Measurements from ENCODE around the gene DNLZ.
"Not testable (repeated sequence)": the region's sequence is repeated elsewhere in the genome, so short reads cannot be mapped to it uniquely, and the experiment has no call there.

The DNLZ gene

DNA sequence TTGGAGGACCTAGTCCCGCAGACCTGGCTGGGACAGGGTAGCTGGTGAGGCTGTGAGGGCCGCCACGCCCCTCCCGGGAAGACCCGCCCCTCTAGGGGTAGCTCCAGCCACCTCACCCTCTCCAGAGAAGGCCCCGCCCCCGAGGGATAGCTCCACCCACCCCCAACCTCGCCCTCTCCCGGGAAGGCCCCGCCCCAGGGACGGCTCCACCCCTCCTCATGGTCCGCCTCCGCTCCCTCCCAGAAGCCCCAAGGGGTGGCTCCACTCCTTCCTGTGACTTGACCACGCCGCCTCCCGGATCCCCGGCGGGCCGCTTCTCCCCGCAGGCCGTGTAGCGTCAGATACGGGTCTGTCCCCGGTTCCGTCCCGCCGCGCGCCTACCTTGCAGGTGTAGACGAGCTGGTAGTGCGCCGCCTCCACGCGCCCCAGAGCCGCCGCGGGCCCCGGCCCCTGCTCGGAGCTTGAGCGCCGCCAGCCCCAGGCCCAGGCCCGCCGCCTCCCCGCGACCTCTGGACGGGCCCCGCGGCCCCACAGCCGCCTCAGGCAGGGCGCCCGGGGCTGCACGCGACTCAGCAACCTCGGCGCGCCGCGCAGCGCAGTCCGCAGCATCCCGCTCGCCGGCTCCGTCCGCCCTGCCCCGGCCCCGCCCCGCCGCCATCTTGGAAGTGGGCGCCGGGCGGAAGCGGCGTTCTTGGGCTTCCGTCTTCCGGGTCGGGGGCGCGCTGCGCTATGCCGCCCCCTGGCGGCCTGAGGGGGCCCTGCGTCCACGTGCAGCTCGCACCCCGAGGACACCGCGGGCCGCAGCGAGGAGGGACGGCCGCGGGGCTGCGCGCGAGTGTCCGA is at the start of gene DNLZ:
TSS of gene DNLZ (minus strand) at position 639 of the 843 bp plus-strand sequence. CDS start at position 609, 30 bp downstream.
- DNase-seq, result peak; percentile 92

DNA sequence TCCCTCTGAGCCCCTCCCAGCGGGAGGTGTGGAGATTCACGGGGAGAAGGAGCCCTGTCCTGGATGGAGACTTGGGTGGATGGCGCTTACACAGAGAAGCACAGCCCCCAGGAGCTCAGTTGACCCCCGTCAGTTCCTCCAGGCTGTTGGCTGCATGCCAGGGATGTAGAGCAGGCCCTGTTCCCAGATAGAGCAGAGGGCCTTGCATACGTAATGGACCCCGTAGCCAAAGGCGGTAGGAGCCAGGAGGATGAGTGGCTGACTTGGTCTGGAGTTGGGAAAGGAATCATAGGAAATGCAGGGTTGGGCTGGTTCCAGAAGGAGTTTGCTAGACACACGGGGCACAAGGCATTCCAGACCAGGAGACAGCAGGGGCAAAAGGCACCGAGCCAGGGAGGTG is 49.4 kb upstream of the DNLZ start:
- DNase-seq, result no peak

DNA sequence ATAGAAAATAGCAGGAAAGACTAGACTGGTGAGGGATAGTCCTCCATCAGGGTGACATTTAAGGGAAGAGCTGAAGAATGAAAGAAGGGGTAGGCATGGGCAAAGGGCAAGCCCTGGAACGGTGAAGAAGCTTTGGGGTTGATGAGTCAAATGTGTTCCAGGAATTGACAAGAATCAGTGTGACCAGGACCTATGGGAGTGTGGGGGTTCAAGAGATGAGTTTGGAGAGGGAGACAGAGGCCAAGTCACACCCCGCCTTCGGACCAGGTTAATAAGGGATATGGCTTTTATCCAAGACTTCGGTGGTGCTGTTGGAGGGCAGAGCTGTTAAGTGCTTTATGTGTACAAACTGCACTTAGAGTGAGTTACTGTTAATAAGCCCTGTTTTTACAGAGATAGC is 47.8 kb upstream of the DNLZ start:
- no peak for DNase-seq

DNA sequence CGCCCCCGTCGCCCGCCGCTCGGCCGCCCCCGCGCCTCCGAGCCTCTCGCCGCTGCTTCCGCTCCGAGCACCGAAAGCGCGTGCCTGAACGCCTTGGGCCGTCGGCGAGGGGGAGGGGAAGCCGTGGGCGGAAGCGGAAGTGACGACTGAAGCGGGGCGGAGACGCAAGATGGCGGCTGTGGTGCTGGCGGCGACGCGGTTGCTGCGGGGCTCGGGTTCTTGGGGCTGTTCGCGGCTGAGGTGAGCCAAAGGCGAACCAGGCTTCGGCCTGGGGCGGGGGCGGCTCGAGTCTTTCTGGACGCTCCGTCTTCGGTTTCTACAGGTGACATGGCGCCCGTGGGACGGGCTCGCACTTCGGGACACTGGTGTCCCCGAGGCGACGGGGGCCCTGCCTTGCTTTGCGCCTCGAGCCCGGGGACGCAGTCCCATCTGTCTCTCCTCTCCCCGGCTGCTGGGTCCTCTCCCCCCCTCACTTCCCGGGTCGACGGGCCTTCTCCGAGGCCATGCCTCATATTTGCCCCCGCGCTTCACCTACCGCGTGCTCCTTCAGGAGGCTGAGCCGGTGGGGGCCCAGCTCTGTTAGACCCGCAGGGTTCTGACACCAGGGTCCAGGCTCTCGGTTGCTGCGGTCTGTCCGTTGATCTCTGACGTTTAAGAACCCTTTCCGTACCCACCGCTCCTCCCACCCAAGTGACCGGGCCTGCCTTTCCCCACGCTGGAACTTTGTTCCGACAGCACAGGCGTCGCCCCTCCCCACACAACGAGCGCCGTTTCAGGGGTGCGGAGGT is 47.1 kb upstream of the DNLZ start, which contains the start of the genes ENTR1 and PMPCA:
TSS of gene ENTR1 (minus strand) at position 115 of the 788 bp plus-strand sequence. CDS start 217 bp downstream, outside the sequence.
TSS of gene PMPCA (plus strand) at position 159 of the 788 bp plus-strand sequence. CDS start at position 170, 11 bp downstream.
- peak; percentile 97 for DNase-seq

DNA sequence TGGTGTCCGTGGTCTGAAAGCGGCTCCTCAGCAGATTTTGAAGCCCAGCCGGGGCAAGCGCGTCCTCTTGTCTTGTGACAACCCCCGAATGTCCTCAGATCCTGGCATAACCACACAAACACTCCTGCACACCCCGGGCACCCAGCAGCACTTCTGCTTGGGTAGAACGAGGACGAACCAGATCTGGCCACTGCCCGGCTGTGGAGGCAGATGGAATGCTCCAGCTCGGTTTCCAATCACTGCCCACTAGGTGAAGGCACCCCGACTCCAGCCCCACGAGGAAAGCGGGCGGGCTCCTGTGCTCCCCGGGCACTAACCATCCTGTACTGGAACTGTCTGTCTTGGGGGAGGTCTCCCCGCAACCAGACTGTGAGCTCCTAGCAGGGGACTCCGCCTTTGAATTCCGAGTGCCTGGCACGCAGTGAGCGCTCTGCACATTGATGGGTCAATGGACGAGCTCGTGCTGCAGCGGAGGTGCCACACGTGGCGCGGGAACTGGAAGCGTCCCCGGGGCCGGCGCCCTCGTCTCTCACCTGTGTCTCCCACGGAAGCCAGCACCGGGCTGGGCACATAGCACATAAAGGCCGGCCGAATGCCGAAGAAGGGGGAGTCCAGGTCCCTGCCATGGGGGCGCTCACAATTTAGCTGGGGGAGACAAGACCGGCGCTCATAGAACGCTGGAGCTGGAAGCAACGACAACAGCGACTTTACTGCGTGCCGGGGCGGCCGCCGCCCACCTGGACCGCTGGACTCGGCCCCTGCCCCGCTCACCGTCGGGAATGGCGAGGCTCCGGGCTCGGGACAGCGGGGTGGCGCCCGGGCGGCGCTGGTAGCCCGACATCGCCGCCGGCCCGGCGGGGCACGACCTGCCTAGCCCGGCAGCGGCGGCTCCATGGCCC is 46.3 kb upstream of the DNLZ start:
- DNase-seq, result peak; percentile 53

DNA sequence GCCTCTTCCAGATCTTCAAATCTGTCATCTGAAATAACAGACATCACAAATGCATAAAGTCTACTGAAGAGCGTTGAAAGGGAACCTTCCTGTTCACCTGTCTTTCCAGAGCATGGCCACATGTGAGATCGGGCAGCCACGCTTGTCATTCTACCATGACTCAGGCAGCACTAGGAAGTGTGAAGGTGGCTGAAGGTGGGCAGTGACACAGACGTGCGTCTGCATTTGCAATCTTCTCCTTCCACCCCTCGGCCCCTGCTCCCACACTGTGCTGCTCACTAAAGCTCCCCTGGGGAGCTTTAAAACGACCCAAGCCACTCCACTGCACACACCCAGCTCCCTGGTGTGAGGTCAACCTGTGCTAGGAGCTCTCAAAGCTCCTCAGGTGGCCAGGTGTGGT is 44.4 kb upstream of the DNLZ start:
- DNase-seq, result no peak

DNA sequence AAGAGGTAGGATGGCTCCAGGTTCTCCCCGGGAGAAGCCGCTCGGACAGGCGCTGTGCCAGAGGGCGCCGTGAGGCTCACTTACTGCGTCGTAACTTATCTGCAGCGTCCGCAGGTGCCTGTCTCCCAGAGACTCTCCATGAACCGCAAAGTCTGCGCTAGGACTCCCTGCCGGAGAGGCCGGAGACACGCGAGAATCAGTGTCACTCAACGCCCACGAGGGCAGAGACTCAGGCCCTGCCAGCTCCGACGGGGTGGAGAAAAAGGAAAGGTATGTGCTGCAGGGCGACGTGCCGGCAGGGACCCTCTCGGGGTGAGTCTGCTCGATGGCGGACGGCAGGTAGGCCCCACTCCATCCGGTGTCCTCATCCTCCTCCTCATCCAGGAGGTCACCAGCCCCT is 43.5 kb upstream of the DNLZ start:
- DNase-seq, result not testable (repeated sequence)

DNA sequence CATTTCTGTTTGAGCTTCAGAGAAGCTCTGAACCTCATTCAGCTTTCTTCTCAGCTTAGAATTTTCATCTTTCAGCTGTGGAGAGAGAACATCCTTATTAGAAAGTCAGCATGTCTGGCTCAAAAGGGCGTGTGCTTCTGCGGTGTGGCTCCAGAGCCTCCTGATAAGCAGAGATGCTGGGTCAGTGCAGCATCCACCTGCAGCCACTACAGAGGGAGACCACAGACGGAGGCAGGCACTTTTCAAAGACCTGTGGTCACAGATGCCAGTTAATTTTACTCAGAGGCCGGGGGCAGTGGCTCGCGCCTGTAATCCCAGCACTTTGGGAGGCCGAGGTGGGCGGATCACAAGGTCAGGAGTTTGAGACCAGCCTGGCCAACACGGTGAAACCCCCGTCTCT is 42.4 kb upstream of the DNLZ start:
- DNase-seq, result not testable (repeated sequence)

DNA sequence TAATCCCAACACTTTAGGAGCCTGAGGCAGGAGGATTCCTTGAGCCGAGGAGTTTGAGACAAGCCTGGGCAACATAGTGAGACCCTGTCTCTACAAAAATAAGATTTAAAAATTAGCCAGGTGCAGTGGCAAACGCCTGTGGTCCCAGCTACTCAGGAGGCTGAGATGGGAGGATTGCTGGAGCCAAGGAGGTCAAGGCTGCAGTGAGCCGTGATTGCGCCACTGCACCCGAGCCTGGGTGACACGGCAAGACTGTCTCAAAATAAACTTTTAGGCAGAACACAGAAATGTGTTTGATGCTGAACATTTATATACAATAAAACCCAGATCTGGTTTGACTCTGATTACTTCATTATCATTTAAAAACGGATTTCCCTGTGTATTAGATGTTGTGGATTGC is 41.9 kb upstream of the DNLZ start:
- no peak for DNase-seq

DNA sequence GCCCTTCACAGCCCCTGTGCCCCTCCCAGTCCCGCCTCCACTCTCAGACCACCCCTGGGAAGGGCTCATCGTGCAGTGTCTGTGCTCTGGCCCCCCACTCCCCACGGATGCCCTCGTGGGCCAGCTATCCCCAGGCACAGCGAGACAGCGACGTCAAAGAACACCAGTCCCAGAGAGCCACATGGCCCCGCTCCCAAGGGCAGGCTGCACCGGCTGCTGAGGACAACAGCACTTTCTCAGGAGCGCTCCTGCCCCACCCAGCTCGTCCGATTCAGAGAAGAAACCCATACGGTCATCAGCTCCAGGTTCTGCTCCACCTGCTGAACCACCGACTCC is 41.2 kb upstream of the DNLZ start:
- peak; percentile 16 for DNase-seq

DNA sequence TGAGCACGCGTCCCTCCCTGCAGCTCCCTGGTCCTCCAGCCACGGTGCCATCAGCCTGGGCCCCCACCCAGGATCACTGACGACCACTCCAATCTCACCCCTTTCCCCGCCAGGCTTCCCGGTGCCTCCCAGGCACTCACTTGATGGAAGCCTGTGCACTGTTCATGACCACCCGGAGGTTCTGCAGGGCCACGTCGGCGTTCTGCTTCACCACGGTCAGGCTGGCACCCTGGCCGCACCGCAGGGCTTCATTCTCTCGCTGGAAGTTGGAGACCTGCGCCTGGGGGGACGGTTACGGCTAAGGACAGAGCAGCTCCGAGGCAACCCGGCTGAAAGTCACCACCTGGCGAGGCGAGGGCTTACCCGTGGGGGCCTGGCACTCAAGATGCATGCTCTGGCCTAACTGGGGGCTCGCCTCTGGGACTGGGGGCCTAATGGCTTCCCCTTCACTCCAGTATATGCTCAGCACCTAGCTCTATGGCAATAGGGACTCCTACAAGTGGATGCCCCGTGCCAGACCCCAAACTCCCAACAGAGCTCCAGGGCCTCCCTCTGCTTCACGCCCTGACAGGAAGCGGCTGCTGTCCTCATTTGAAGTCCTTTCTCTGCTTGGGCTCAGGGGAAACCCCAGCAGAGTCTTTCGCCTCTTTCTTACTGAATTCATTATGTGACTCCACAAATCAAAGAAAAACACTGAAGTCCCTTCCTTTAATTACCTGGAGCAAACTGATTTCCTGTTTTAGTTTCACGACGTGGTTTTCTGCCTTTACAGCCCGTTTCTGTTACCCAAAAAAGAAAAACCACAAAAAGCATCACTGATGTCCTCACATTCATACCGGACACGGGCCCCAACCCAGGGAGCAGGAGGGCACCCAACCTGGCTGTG is 40.6 kb upstream of the DNLZ start:
- peak; percentile 49 for DNase-seq

DNA sequence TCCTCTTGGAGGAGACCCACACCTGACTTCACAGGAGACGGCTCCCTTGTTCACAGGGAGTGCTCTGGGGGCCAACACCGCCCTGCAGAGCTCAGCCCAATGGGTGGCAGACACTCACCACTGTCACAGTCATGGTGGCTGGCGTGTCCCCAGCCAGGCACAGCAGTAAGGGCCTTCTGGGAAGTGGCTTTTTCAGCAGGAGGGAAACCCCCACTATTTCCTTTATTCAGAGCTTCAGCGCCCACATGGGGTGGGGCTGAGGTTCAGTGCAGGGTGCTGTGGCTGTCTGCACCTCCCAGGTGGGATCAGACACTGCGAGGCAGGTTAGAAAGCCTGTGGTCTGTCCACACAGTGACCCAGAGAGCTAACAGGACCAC is 40.0 kb upstream of the DNLZ start:
- peak; percentile 82 for DNase-seq

DNA sequence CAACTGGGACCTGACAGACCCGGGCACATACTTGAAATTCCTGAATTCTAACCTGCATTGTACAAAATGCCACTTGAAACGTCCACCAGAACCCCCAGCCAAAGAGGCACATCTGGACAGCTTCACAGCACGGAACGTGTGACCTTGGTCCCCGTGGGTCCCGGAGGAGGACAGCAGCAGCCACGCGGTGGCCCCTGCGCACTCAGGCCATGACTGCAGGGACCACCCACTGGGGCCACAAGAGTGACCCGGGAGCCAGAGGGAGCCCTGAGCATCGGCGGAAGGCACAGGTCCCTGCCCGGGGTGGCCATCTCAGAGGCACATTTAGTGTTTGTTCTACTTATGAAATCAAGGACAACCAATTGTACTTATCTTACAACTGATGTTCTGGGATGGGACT is 38.5 kb upstream of the DNLZ start:
- no peak for DNase-seq

DNA sequence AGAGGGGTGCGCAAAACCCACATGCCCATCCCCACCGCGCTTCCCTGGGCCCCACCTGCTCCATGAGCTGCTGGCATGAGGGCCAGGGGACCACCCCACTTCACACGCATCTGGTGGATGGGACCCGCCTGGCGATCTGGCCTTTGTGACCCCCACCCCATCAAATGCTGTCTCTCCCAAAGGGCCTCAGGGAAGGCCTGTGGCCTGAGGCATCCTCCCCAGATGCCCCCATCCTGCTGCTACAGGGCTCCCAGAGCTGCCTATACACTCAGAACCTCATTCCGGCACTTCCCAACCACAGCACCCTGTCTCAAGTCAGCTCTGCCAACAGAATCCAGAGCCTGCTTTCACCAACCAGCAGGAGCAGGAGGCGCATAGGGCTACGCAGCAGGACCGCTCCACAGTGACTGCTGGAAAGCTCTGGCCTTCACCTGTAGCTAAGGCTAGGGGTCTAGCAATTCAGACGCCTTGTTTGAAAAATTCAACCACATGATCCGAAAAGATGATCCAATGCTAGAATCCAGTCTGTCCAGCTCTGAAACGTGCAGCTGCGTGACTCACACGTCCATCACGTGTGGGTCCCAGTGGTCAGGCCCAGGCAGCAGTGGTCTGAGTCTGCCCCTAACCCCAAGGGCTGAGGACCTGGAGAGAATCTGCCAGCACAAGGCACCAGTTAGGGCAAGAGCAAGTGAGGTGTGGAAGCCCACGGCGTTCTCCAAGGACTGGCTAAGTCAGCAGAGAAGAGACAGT is 37.8 kb upstream of the DNLZ start:
- no peak for DNase-seq

DNA sequence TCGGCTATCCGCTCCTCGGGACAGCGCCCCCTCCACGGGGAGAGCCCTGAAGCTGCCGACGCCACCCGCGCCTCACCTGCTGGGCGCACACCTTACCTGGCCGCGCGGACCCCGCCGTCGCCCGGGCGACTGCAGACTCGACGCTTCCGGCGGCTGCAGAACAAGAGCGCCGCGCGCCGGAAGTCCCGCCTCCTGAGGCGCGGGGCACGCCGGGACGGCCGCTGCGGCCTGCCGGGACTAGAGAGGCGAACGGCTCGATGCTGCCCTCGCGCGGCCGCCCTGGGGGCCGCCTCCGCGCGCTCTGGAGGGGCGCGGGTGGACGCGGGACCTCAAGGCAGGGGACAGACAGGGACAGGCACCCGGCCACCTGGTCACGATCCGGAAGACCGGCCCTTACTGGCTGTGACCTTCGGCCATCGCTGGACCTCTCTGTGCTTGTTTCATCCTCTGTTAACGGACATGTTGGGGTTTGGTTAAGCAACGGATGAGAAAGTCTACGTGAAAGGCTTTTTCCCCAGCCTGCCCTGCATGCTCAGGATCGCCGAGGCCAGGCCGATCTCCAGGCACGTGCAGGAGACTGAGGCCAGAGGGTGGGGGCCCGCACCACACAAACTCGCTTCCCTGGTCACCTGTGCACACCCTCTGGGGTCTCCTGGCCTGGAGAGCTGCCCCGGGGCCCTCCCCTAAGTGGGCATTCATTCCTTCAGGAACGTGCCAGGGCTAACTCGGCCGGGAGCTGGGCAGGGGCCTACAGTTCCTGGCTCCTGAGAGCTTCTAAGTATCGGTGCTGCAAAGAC is 36.7 kb upstream of the DNLZ start, which contains the start of gene SNAPC4:
TSS of gene SNAPC4 (minus strand) at position 133 of the 797 bp plus-strand sequence. CDS start 1,742 bp downstream, outside the sequence.
- peak; percentile 88 for DNase-seq

DNA sequence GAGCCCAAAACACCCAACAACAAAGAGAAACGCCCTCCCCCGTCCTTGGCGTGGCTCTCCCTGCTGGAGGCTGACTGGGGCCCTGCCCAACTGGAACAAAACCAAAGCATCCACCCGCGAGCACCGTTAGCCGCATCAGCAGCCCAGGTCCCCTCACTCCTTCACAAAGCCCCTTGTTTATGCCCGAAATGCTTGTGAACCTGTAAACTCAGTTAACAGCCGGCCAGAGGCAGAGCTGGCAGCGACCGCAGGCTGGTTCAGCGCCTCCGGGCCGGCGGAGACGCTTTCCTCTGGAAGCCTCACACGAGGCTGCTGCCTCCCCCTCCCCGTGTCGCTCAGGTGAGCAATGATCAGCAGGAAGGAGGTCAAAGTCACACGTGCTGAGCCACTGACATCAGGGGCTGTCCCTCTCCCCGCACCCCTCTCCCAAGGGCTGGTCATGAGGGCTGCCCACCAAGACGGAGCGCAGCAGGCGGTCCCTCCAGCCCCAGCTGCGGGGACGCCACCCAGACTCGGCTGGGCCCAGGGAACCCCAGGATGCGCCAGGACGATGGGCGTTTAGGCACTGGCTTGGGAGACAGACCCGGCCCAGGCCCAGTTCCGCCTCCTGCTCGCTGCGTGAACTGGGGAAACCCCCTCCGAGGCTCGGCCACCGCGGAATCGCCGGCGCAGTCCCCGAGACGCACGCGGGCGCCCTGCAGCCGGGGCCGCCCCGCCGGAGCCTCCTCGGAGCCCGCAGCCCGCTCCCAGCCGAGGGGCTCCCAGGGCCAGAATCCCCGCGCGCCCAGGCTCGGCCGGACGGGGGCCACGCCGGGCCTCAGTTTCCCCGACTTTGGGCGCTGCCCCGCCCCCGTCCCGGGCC is 35.9 kb upstream of the DNLZ start:
- DNase-seq, result peak; percentile 49

DNA sequence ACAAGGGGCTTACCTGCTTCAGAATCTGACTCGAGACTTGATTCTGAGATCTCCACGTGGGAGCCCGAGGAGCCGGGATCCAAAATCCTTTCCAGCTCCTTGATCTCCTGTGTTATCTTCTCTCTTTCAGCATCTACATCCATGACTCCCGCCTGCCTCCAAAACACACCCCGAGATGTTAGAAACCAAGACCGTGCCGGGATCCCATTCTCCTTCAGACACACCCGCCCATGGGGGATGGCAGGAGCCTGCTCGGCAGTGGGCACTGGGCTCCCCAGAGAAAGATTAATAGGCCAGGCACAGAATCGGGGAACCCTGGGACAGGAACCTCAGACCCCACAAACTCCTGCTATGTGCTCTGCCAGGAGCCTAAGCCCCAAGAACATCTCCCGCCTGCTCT is 34.7 kb upstream of the DNLZ start:
- no peak for DNase-seq

DNA sequence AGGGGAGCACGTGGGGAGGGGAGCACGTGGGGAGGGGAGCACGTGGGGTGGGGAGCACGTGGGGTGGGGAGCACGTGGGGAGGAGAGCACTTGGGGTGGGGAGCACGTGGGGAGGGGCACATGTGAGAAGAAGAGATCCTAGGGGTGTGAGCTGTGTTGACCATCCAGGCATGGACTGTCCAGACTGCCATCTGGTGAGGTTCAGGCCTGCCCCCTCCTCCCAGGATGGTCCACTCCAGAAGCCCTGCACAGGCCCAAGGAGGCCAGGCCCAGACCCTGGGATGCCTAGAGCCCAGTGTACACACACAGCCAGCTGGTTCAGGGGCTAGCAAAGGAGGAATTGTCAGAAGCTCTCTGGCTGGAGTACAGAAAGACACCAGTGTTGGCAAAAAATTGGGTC is 34.1 kb upstream of the DNLZ start:
- DNase-seq, result no peak

DNA sequence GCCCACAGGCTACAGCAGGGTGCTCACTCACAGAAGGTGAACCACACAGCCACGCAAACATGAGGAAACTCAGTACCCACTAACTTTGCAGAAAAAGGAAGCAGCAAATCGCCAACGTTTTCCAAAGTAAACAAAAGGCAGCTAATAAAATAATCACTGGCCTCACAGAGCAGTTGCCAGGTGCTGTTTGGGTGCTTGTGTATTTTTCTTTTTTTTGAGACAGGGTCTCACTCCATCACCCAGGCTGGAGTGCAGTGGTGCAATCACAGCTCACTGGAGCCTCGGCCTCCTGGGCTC is 32.6 kb upstream of the DNLZ start:
- DNase-seq, result no peak

Data from activated naive CD4-positive, alpha-beta T cell treated with Interleukin-2 at 50 U/mL for 16 hours (primary cell).